ENCODE measurements around the gene RSPH6A.

Gene RSPH6A

GRCh38 chr19:45746866-45747265, 68.2 kb downstream of the RSPH6A start:
- H3K27ac ChIP-seq (ENCODE audit: extremely low read depth, low read depth, low read length) = no peak overlapping the region
- H3K4me3 ChIP-seq (ENCODE audit: low read depth, low read length) = no peak overlapping the region
- TF ChIP-seq ZBTB20 (tag by site-specific recombination; IDR thresholded peaks at IDR 0.05) = no peak
- TF ChIP-seq ZNF280D (tag by site-specific recombination; IDR thresholded peaks at IDR 0.05) = no peak
- no peak for TF ChIP-seq HOXA7 (CRISPR knock-in tag; IDR thresholded peaks at IDR 0.05; ENCODE audit: borderline replicate concordance)
- no peak for TF ChIP-seq ZNF561 (tag by site-specific recombination; IDR thresholded peaks at IDR 0.05; ENCODE audit: borderline replicate concordance)
- no peak for TF ChIP-seq ZNF274 (IDR thresholded peaks at IDR 0.05; ENCODE audit: low read length)
- no peak for TF ChIP-seq ZNF274 (tag by site-specific recombination; IDR thresholded peaks at IDR 0.05; ENCODE audit: borderline replicate concordance)
- TF ChIP-seq TSHZ1 (tag by site-specific recombination; IDR thresholded peaks at IDR 0.05; ENCODE audit: borderline replicate concordance) = no peak
- TF ChIP-seq KLF9 (tag by site-specific recombination; IDR thresholded peaks at IDR 0.05; ENCODE audit: low read depth) = no peak
- TF ChIP-seq GLI2 (tag by site-specific recombination; IDR thresholded peaks at IDR 0.05; ENCODE audit: borderline replicate concordance, low read depth) = no peak
- TF ChIP-seq ZFHX2 (tag by site-specific recombination; conservative IDR thresholded peaks at IDR 0.05) = no peak
- no peak for TF ChIP-seq ZNF560 (tag by site-specific recombination; IDR thresholded peaks at IDR 0.05; ENCODE audit: borderline replicate concordance)
- TF ChIP-seq ZNF76 (tag by site-specific recombination; IDR thresholded peaks at IDR 0.05; ENCODE audit: borderline replicate concordance, low read depth) = no peak
- TF ChIP-seq ZNF624 (tag by site-specific recombination; IDR thresholded peaks at IDR 0.05) = no peak
- TF ChIP-seq ZNF426 (tag by site-specific recombination; IDR thresholded peaks at IDR 0.05) = no peak
- no peak for TF ChIP-seq ZNF202 (tag by site-specific recombination; IDR thresholded peaks at IDR 0.05; ENCODE audit: borderline replicate concordance)
- TF ChIP-seq ZNF2 (tag by site-specific recombination; IDR thresholded peaks at IDR 0.05) = no peak
- CTCF ChIA-PET = no interaction called here
- POLR2A ChIA-PET = no interaction called here
- H3K9me3 ChIP-seq (ENCODE audit: control insufficient read depth, insufficient read depth, low read depth, low read length) = no peaks in the 10 kb centered on the region
- H3K4me1 ChIP-seq (ENCODE audit: control insufficient read depth, insufficient read depth, low read length) = no peaks in the 10 kb centered on the region
- H3K36me3 ChIP-seq (ENCODE audit: control insufficient read depth in 2 of 2, insufficient read depth in 1 of 2, low read length in 2 of 2) = no peaks in the 10 kb centered on the region

All from HEK293 (cell line).